ENCODE results near the gene GSDME. TPM values are rescaled to one million over a fixed set of nuclear protein-coding genes. Genes with fewer than 3 reads are reported as not detected.

GSDME gene
- total RNA-seq, 4 donors from 2014 or later: 14.0 to 177 (median 135) TPM

- H3K4me1 ChIP-seq: peaks cover 0 to 9% (median 0%) of the 10 kb centered on the region in 4 donors
- TF ChIP-seq, protein P1, sequence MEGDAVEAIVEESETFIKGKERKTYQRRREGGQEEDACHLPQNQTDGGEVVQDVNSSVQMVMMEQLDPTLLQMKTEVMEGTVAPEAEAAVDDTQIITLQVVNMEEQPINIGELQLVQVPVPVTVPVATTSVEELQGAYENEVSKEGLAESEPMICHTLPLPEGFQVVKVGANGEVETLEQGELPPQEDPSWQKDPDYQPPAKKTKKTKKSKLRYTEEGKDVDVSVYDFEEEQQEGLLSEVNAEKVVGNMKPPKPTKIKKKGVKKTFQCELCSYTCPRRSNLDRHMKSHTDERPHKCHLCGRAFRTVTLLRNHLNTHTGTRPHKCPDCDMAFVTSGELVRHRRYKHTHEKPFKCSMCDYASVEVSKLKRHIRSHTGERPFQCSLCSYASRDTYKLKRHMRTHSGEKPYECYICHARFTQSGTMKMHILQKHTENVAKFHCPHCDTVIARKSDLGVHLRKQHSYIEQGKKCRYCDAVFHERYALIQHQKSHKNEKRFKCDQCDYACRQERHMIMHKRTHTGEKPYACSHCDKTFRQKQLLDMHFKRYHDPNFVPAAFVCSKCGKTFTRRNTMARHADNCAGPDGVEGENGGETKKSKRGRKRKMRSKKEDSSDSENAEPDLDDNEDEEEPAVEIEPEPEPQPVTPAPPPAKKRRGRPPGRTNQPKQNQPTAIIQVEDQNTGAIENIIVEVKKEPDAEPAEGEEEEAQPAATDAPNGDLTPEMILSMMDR (IDR thresholded peaks at IDR 0.05): no peak
- TF ChIP-seq POLR2A (IDR thresholded peaks at IDR 0.05): no peak
- peaks cover 0 to 3% (median 0%) of the 10 kb centered on the region in 3 donors for H3K36me3 ChIP-seq
- H3K27ac ChIP-seq: no peak overlapping the region
- no peaks in the 10 kb centered on the region for H3K27me3 ChIP-seq
- no peak overlapping the region for H3K4me3 ChIP-seq
- DNase-seq: no peak
- H3K9me3 ChIP-seq: no peaks in the 10 kb centered on the region
Observed at GRCh38 chr7:24714676-24715010, 42.6 kb downstream of the GSDME start.

GRCh38 chr7:24713850-24714675, 43.2 kb downstream of the GSDME start:
- Histone ChIP-seq H3K4me3 (no peak overlapping the region), H3K9me3 (no peaks in the 10 kb centered on the region), H3K27ac (no peak overlapping the region), H3K27me3 (no peaks in the 10 kb centered on the region), H3K36me3 (peaks cover 0 to 5% (median 0%) of the 10 kb centered on the region in 3 donors), H3K4me1 (peaks cover 0 to 9% (median 0%) of the 10 kb centered on the region in 4 donors)
- DNase-seq: no peak
- TF ChIP-seq POLR2A (IDR thresholded peaks at IDR 0.05): no peak
- TF ChIP-seq, protein P1 (IDR thresholded peaks at IDR 0.05): no peak

GRCh38 chr7:24713039-24713793, 44.0 kb downstream of the GSDME start:
- no peak overlapping the region for H3K27ac ChIP-seq
- DNase-seq: no peak
- H3K27me3 ChIP-seq: no peaks in the 10 kb centered on the region
- TF ChIP-seq, protein P1 (IDR thresholded peaks at IDR 0.05): no peak
- TF ChIP-seq POLR2A (IDR thresholded peaks at IDR 0.05): no peak
- no peaks in the 10 kb centered on the region for H3K9me3 ChIP-seq
- H3K4me1 ChIP-seq: peaks cover 0 to 4% (median 0%) of the 10 kb centered on the region in 4 donors
- peaks cover 0 to 7% (median 0%) of the 10 kb centered on the region in 3 donors for H3K36me3 ChIP-seq
- H3K4me3 ChIP-seq: no peak overlapping the region

GRCh38 chr7:24709585-24710360, 47.5 kb downstream of the GSDME start:
- DNase-seq: no peak
- no peak overlapping the region for H3K4me3 ChIP-seq
- no peaks in the 10 kb centered on the region for H3K4me1 ChIP-seq
- peaks cover 0 to 7% (median 0%) of the 10 kb centered on the region in 3 donors for H3K36me3 ChIP-seq
- H3K27ac ChIP-seq: no peak overlapping the region
- TF ChIP-seq, protein P1 (IDR thresholded peaks at IDR 0.05): no peak
- no peak for TF ChIP-seq POLR2A (IDR thresholded peaks at IDR 0.05)
- no peaks in the 10 kb centered on the region for H3K27me3 ChIP-seq
- no peaks in the 10 kb centered on the region for H3K9me3 ChIP-seq

GRCh38 chr7:24709051-24709450, 48.2 kb downstream of the GSDME start:
- no peak overlapping the region for H3K4me3 ChIP-seq
- no peak for DNase-seq
- no peak for TF ChIP-seq POLR2A (IDR thresholded peaks at IDR 0.05)
- TF ChIP-seq, protein P1 (IDR thresholded peaks at IDR 0.05): no peak
- H3K27ac ChIP-seq: no peak overlapping the region
- peaks cover 0 to 7% (median 0%) of the 10 kb centered on the region in 3 donors for H3K36me3 ChIP-seq
- no peaks in the 10 kb centered on the region for H3K4me1 ChIP-seq
- H3K9me3 ChIP-seq: no peaks in the 10 kb centered on the region
- H3K27me3 ChIP-seq: no peaks in the 10 kb centered on the region

All from Peyer's patch (tissue), 4 donors.